ENCODE data around the gene IL36RN.
A peak's percentile ranks its signal among the peaks of the same experiment; 100 is the strongest.

IL36RN gene

DNA sequence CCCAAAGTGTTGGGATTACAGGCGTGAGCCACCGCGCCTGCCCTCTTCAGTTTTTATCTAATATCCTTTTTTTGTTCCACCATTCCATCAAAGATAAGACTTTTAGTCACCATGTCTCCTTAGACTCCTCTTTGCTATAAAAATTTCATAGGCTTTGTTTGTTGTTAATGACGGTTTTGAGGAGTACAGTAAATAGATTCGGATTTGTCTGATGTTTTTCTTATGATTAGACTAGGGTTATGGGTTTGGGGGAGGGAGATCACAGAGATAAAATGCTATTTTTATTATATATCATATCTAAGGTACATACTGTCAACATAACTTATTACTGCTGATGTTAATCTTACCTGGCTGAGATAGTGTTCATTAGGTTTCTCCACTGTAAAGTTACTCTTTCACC is 12.5 kb upstream of the IL36RN start:
- FAIRE-seq = no peak
- no peak for DNase-seq (ENCODE audit: low spot score)

DNA sequence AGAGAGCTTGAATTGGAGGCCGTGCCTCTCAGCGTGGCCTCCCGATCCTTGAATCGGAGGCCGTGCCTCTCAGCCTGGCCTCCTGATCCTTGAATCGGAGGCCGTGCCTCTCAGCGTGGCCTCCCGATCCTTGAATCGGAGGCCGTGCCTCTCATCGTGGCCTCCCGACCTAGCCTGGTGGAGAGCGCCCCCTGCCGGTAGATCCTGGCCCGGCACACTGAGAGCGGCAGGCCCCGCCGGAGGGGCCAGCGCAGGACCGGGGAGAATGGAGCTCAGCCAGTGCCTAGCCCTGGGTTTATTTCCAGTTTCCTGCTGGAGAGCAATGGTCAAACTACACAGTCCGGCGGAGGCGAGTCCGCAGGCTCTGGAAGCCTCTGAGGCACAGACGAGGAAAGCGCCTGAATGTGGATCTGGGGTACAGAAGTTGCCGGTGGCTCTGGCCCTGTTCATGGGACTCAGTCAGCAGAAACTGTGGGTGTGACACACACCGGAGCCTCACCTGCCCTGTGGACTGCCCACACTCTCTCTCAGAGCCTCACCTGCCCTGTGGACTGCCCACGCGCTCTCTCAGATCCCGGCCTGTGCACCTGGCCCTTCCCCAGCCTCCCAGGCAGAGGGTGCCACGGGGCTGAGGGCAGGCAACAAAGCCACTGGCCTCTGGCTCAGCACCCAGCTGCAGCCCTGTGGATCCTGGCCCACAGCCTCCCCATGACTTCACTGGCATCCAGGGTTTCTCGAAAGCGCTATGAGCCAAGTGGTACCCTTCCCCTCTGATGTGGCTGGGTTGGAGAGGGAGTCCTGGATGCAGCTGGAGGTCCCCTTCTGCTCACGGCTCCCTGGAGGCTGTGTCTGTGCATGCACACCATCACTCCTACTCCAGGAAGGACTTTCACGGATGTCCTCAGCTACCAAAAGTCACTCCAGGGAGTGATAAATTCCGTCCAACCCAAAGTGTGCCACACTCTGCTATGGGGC is 7.8 kb upstream of the IL36RN start:
- FAIRE-seq (no peak), DNase-seq (ENCODE audit: low spot score) (no peak)

DNA sequence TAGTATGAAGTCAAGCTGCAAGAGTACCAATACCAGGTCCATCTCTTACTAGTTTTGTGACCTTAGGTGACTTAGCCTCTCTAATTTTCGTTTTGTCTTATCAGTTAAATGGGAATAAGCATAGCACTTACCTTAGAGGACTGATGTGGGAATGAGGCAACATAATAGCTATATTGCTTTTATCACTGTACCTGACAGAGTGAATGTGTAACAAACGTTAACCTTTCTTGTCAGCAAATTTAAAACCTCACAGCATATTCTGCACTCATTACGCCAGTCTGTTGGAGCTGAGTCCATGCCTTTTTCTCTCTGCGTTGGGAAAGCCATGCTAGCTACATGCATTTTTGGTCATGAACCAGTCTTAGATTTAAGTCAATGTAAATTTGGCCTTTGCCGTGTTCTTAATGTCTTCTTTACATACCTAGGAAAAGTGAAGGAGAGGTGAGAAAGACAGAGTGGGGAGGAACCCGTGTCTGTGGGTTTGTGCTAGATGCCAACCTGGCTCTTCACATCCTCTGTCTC is 6.5 kb upstream of the IL36RN start, which contains the start of gene IL36B:
Gene IL36B (minus strand): TSS at position 472 of the 522 bp plus-strand sequence.
- FAIRE-seq = no peak
- no peak for DNase-seq (ENCODE audit: low spot score)

GRCh38 chr2:113053666-113054065 is 5.3 kb upstream of the IL36RN start:
- FAIRE-seq (no peak), DNase-seq (ENCODE audit: low spot score) (no peak)

- no peak for FAIRE-seq
- DNase-seq (ENCODE audit: low spot score) = no peak
These were observed 4.9 kb upstream of the IL36RN start for GRCh38 chr2:113054066-113054465.

DNA sequence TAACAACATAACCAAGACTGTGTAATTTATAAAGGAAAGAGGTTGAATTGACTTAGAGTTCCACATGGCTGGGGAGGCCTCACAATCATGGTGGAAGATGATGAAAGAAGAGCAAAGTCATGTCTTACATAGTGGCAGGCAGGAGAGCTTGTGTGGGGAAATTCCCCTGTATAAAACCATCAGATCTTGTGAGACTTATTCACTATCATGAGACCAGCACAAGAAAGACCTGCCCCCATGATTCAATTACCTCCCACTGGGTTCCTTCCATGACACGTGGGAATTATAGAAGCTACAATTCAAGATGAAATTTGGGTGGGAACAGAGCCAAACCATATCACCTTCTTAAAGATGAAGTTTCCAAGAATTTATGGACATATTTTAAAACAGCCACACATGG is 2.5 kb upstream of the IL36RN start:
- FAIRE-seq = no peak
- DNase-seq (ENCODE audit: low spot score) = no peak

GRCh38 chr2:113057117-113057516 is 1.9 kb upstream of the IL36RN start:
- FAIRE-seq = no peak
- no peak for DNase-seq (ENCODE audit: low spot score)

DNA sequence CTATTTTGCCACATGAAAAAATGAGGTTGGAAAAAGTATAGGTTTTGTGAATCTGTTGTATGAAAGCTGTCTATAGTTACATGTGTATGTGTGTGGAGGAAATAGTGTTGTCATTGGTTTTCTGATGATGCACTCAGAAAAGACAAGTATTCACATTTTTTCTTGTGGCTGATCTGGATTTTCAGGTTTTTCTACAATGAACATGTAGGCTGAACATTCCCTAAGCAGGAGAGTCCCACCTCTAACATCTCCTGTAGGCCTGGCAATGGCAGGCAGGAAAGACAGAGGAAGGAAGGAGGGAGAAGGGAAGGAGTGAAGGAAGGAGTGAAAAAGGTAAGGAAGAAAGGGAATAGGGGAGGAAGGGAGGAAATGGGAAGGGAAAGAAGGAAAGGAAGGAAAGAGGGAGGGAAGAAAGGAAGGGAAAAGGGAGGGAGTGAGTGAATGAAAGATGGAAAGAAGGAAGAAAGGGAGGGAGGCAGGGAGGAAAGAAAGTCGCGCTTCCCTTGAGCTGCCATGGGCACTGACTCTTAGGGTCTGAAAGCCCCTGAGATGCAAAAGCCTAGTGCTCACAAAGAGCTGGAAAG is 495 bp upstream of the IL36RN start:
- DNase-seq (ENCODE audit: low spot score) = no peak
- no peak for FAIRE-seq

GRCh38 chr2:113060396-113060795 is 1.4 kb downstream of the IL36RN start:
- FAIRE-seq = no peak
- no peak for DNase-seq (ENCODE audit: low spot score)

- no peak for DNase-seq (ENCODE audit: low spot score)
- FAIRE-seq = no peak
These were observed 1.8 kb downstream of the IL36RN start for GRCh38 chr2:113060796-113061195.

DNA sequence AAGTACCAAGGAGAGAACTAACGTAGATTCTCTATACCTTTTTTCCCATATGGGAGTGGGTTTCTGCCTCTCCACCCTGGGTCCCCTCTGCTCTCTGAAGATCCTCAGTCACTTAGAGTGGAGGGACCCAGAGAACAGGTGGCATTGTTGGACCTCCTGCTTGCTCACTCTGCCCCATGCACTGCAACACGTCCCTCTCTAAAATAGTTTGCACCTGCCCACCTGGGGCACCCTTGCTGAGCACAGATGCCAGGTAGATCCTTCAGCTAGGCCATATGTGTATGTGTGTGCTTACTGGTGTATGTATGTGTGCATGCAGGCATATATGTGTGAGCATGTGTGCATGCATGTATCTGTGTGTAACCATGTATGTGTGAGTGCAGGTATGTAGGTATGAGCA is 2.2 kb downstream of the IL36RN start:
- FAIRE-seq (peak; percentile 83), DNase-seq (ENCODE audit: low spot score) (no peak)

GRCh38 chr2:113061896-113062770 is 3.1 kb downstream of the IL36RN start:
- DNase-seq (ENCODE audit: low spot score) (no peak), FAIRE-seq (no peak)

GRCh38 chr2:113064281-113064680 is 5.3 kb downstream of the IL36RN start:
- DNase-seq (ENCODE audit: low spot score) = no peak
- FAIRE-seq = no peak

- FAIRE-seq = peak; percentile 9
- no peak for DNase-seq (ENCODE audit: low spot score)
These were observed 5.9 kb downstream of the IL36RN start for GRCh38 chr2:113064898-113065297.

- DNase-seq (ENCODE audit: low spot score) (no peak), FAIRE-seq (no peak)
These were observed 8.7 kb downstream of the IL36RN start, which contains the start of gene IL1F10 for GRCh38 chr2:113067681-113068080. Gene IL1F10, plus strand, starts transcription at chr2:113067970. Its CDS starts 4,769 bp downstream, at chr2:113072739.

DNA sequence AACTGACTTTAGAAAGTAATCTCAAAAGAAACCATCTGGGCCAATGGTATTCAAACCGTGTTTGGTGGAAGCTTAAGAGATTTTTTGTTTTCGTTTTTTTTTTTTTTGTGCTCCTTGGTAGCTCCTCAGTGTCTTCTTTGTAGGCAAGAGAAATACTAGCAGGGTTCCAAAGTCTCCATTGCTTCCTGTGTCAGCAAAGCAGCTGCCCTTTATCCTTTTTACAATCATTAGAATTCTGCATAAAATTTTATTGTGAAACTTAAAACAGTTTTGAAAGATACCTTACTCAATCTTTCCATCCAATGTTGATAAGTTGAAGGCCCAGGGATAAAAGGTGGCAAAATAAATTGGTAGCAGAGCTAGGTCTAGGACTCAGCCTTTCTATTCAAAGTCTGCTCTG is 9.3 kb downstream of the IL36RN start:
- no peak for FAIRE-seq
- DNase-seq (ENCODE audit: low spot score) = no peak

- FAIRE-seq (peak; percentile 79), DNase-seq (ENCODE audit: low spot score) (peak; percentile 35)
These were observed 9.9 kb downstream of the IL36RN start for GRCh38 chr2:113068706-113069485.

- FAIRE-seq (peak; percentile 42), DNase-seq (ENCODE audit: low spot score) (peak; percentile 44)
These were observed 10.9 kb downstream of the IL36RN start for GRCh38 chr2:113069676-113070605.

GRCh38 chr2:113070606-113070975 is 11.6 kb downstream of the IL36RN start:
- DNase-seq (ENCODE audit: low spot score) = no peak

More at GRCh38 chr2:113070606-113070975, 11.6 kb downstream of the IL36RN start:
- no peak for FAIRE-seq
